Measurements from ENCODE around the gene KCND3. TPM values are rescaled to one million over a fixed set of nuclear protein-coding genes. Genes with fewer than 3 reads are reported as not detected.

KCND3 gene
- total and polyA plus RNA-seq, 8 donors, result 0.87 to 15.8 (median 4.5) TPM

DNA sequence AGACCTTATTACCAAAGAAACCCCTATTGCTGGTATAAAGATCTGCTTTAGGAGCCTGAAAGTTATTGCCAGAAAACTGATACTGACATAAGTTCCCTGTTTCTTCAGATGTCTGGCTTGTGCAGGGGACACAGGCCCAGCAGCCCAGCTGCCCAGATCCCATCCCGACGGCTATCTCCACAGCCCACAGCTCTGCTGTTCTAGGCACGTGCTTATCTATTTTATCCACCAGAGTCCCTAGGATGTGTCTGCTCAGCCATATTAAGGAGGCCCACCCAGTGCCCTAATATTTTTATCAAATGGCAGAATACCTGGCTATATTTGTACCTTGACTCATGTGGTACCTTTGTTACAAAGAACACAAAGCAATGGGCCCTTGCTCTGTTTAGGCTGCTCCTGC, 174.8 kb downstream of the KCND3 start:
- Histone ChIP-seq H3K4me1 (no peaks in the 10 kb centered on the region), H3K27ac (no peak overlapping the region), H3K36me3 (no peaks in the 10 kb centered on the region), H3K4me3 (no peak overlapping the region), H3K9me3 (no peaks in the 10 kb centered on the region), H3K27me3 (no peaks in the 10 kb centered on the region)
- intact Hi-C loops (cut with DNase I; ENCODE audit: low total_unique reads), result no loop called here
- no peak for TF ChIP-seq POLR2A (IDR thresholded peaks at IDR 0.05)
- no peak for TF ChIP-seq CTCF (IDR thresholded peaks at IDR 0.05)
- TF ChIP-seq EP300 (IDR thresholded peaks at IDR 0.05), result no peak
- TF ChIP-seq POLR2AphosphoS5 (IDR thresholded peaks at IDR 0.05), result no peak
- WGBS, 5 donors, result 70 to 86% (median 81%) methylated on average over 3 of the region's 3 CpGs
- DNase-seq, result no peak

DNA sequence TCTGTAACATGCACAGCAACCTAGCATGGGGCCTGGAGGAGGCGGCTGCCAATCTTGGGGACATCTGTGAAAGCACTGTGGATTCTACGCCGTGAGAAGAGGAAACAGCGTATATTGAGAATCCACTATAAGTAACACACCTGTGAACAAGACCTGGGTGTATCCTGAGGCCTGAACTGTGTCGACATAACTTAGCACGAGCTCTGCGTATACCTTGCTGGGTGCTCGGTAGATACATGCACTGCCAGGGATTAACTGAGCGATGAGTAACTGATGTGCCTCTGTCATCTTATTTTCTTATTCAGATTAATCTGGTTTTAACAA, 175.2 kb downstream of the KCND3 start:
- WGBS, 5 donors, result 92 to 95% (median 93%) methylated on average over 9 of the region's 9 CpGs
- Histone ChIP-seq H3K27ac (no peak overlapping the region), H3K4me1 (no peaks in the 10 kb centered on the region), H3K9me3 (no peaks in the 10 kb centered on the region), H3K36me3 (no peaks in the 10 kb centered on the region), H3K4me3 (no peak overlapping the region), H3K27me3 (no peaks in the 10 kb centered on the region)
- DNase-seq, result no peak
- TF ChIP-seq EP300 (IDR thresholded peaks at IDR 0.05) (no peak), POLR2AphosphoS5 (IDR thresholded peaks at IDR 0.05) (no peak), CTCF (IDR thresholded peaks at IDR 0.05) (no peak), POLR2A (IDR thresholded peaks at IDR 0.05) (no peak)
- intact Hi-C loops (cut with DNase I; ENCODE audit: low total_unique reads), result no loop called here

- no peak for DNase-seq
- H3K4me1 ChIP-seq, result no peaks in the 10 kb centered on the region
- intact Hi-C loops (cut with DNase I; ENCODE audit: low total_unique reads), result no loop called here
- no peaks in the 10 kb centered on the region for H3K9me3 ChIP-seq
- no peak overlapping the region for H3K27ac ChIP-seq
- H3K4me3 ChIP-seq, result no peak overlapping the region
- no peak for TF ChIP-seq CTCF (IDR thresholded peaks at IDR 0.05)
- TF ChIP-seq POLR2AphosphoS5 (IDR thresholded peaks at IDR 0.05), result no peak
- no peak for TF ChIP-seq EP300 (IDR thresholded peaks at IDR 0.05)
- no peak for TF ChIP-seq POLR2A (IDR thresholded peaks at IDR 0.05)
- WGBS, 5 donors, result 61 to 77% (median 72%) methylated on average over 16 of the region's 16 CpGs
- no peaks in the 10 kb centered on the region for H3K36me3 ChIP-seq
- no peaks in the 10 kb centered on the region for H3K27me3 ChIP-seq
These were observed 175.8 kb downstream of the KCND3 start for GRCh38 chr1:111813440-111814304.

- Histone ChIP-seq H3K36me3 (no peaks in the 10 kb centered on the region), H3K27me3 (no peaks in the 10 kb centered on the region), H3K27ac (no peak overlapping the region), H3K4me3 (no peak overlapping the region), H3K9me3 (no peaks in the 10 kb centered on the region), H3K4me1 (no peaks in the 10 kb centered on the region)
- intact Hi-C loops (cut with DNase I; ENCODE audit: low total_unique reads), result no loop called here
- no peak for DNase-seq
- no peak for TF ChIP-seq CTCF (IDR thresholded peaks at IDR 0.05)
- no peak for TF ChIP-seq POLR2A (IDR thresholded peaks at IDR 0.05)
- TF ChIP-seq POLR2AphosphoS5 (IDR thresholded peaks at IDR 0.05), result no peak
- TF ChIP-seq EP300 (IDR thresholded peaks at IDR 0.05), result no peak
- 87 to 97% (median 94%) methylated on average over 4 of the region's 4 CpGs for whole genome bisulfite sequencing, 5 donors
These were observed 177.2 kb downstream of the KCND3 start for GRCh38 chr1:111812306-111812705.
